Keratinocyte (primary cell): Measurements from ENCODE around the gene PIGT.

Experiments
- EZH2 ChIP-seq: IDR thresholded peaks from one replicate; pipeline ENCODE4 v1.6.1; 2012; ENCODE audit warnings: inconsistent platforms, mild to moderate bottlenecking, low read length, moderate library complexity
- TF ChIP-seq, protein P1 (sequence below), 3 experiments: IDR thresholded peaks in 1 of 3; conservative IDR thresholded peaks in 1 of 3; optimal IDR thresholded peaks in 1 of 3; 2 replicates in 2 of 3; 3 replicates in 1 of 3; pipeline versions ENCODE3 to v1.5.1; 2011; ENCODE audit warnings: low read length in 3 of 3, mild to moderate bottlenecking in 3 of 3, moderate library complexity in 2 of 3, control low read depth in 1 of 3, inconsistent platforms in 1 of 3; ENCODE audit not compliant: insufficient read depth in 2 of 3; ENCODE audit errors: extremely low read depth in 1 of 3

GRCh38 chr20:45392733-45393132 is 23.2 kb upstream of the PIGT start:
- TF ChIP-seq, protein P1, sequence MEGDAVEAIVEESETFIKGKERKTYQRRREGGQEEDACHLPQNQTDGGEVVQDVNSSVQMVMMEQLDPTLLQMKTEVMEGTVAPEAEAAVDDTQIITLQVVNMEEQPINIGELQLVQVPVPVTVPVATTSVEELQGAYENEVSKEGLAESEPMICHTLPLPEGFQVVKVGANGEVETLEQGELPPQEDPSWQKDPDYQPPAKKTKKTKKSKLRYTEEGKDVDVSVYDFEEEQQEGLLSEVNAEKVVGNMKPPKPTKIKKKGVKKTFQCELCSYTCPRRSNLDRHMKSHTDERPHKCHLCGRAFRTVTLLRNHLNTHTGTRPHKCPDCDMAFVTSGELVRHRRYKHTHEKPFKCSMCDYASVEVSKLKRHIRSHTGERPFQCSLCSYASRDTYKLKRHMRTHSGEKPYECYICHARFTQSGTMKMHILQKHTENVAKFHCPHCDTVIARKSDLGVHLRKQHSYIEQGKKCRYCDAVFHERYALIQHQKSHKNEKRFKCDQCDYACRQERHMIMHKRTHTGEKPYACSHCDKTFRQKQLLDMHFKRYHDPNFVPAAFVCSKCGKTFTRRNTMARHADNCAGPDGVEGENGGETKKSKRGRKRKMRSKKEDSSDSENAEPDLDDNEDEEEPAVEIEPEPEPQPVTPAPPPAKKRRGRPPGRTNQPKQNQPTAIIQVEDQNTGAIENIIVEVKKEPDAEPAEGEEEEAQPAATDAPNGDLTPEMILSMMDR (optimal IDR thresholded peaks at IDR 0.05 in 1 of 3, IDR thresholded peaks at IDR 0.05 in 1 of 3, conservative IDR thresholded peaks at IDR 0.05 in 1 of 3; ENCODE audit: extremely low read depth in 1 of 3, insufficient read depth in 2 of 3, low read length in 3 of 3) = peak in 1 of 3 experiments; percentile 19
- no peak for TF ChIP-seq EZH2
